Uterus (tissue), 4 donors: Measurements from ENCODE around the gene PLK5. TPM values are rescaled to one million over a fixed set of nuclear protein-coding genes. Genes with fewer than 3 reads are reported as not detected.

Experiments
- DNase-seq, 2 donors: peaks; one replicate each; pipeline ENCODE4 v3.0.0-alpha.2; 2019 to 2020
- H3K27ac ChIP-seq, 2 donors: fragments of 200-600 bp; sonication (generic); 1 replicate in 1 of 2; 2 replicates in 1 of 2; pipeline ENCODE4 v1.5.1; 2016 to 2018
- H3K27me3 ChIP-seq, 2 donors: fragments of 200-600 bp; sonication (generic); one replicate each; pipeline ENCODE4 v1.5.1; 2018 to 2019; ENCODE audit warnings: control low read depth in 1 of 2
- H3K36me3 ChIP-seq, 2 donors: fragments of 200-600 bp; sonication (generic); one replicate each; pipeline ENCODE4 v1.5.1; 2019; ENCODE audit warnings: control low read depth in 1 of 2
- H3K4me1 ChIP-seq, 2 donors: fragments of 200-600 bp; sonication (generic); one replicate each; pipeline ENCODE4 v1.5.1; 2018 to 2019; ENCODE audit warnings: control low read depth in 1 of 2
- H3K4me3 ChIP-seq, 2 donors: fragments of 200-600 bp; sonication (generic); 1 replicate in 1 of 2; 2 replicates in 1 of 2; pipeline ENCODE4 v1.5.1; 2018 to 2019; ENCODE audit warnings: mild to moderate bottlenecking in 1 of 2
- H3K9me3 ChIP-seq, 2 donors: fragments of 200-600 bp; sonication (generic); one replicate each; pipeline ENCODE4 v1.5.1; 2019; ENCODE audit warnings: control low read depth in 1 of 2
- CTCF ChIP-seq, 4 experiments: fragments of 200-600 bp in 2 of 4; fragments of 450-650 bp in 2 of 4; sonication (generic) in 2 of 4; IDR thresholded peaks; one replicate each; pipeline ENCODE4 v1.5.1; 2016 to 2019; ENCODE audit warnings: antibody characterized with exemption in 4 of 4, mild to moderate bottlenecking in 2 of 4, moderate library complexity in 1 of 4
- POLR2A ChIP-seq, 2 donors: fragments of 450-650 bp; IDR thresholded peaks; one replicate each; pipeline ENCODE4 v1.6.1; 2016; ENCODE audit warnings: antibody characterized with exemption in 2 of 2, mild to moderate bottlenecking in 1 of 2, moderate library complexity in 1 of 2
- intact Hi-C: fragments of 100-400 bp; cut with DNase I; formaldehyde crosslinking; loops from one replicate; pipeline ENCODE4 v1.15.1; 2023; ENCODE audit warnings: low total_unique reads
- total RNA-seq, 4 donors: library from RNA; depleted of rRNA in 3 of 4; stranded (reverse); fragments of >200 nt in 3 of 4; gene quantifications; one replicate each; pipeline versions ENCODE4 v1.1.0 to v1.2.4, GENCODE V29; 2014 to 2023
- donor health status: DM: yes; HTN: yes; CAD: no.

Gene PLK5
- total RNA-seq, 4 donors from 2014 or later = 0.21 to 2.7 TPM; not detected in 2

DNA sequence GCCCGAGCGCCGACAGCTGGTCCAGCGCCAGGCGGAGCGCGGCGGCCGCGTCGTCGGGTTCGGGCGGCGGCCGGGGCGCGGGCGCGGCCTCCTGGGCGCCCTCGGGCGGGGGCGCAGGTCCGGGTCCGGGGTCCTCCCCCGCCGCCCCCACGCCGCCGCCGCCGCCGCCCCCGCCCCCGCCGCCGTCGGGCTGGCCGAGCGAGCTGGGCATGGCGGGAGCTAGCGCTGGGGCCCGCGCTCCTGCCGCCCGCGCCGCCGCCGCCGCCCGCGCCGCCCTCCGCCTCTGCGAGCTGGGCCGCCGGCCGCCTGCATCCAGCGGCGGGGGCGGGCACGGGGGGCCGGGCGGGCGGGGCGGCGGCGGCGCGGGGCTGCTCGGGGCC is 44.0 kb downstream of the PLK5 start:
- no peaks in the 10 kb centered on the region for H3K27me3 ChIP-seq
- no peak overlapping the region for H3K4me3 ChIP-seq
- DNase-seq = no peak
- peak overlapping the region in 1 of 2 donors; percentile 75 for H3K27ac ChIP-seq
- no peaks in the 10 kb centered on the region for H3K9me3 ChIP-seq
- H3K36me3 ChIP-seq = no peaks in the 10 kb centered on the region
- H3K4me1 ChIP-seq = peaks cover 0 to 15% of the 10 kb centered on the region in 2 donors
- no peak for TF ChIP-seq POLR2A (IDR thresholded peaks at IDR 0.05)
- no peak for TF ChIP-seq CTCF (IDR thresholded peaks at IDR 0.05)
- intact Hi-C loops = no loop called here

- H3K36me3 ChIP-seq = no peaks in the 10 kb centered on the region
- H3K9me3 ChIP-seq = no peaks in the 10 kb centered on the region
- TF ChIP-seq POLR2A (IDR thresholded peaks at IDR 0.05) (no peak), CTCF (IDR thresholded peaks at IDR 0.05) (no peak)
- intact Hi-C loops = no loop called here
- peak within 1 kb of the TSS; percentile 41 to 84 for H3K4me3 ChIP-seq
- peak; percentile 67 to 75 for DNase-seq
- peaks cover 0 to 15% of the 10 kb centered on the region in 2 donors for H3K4me1 ChIP-seq
- H3K27me3 ChIP-seq = no peaks in the 10 kb centered on the region
- peak within 1 kb of the TSS; percentile 75 to 83 for H3K27ac ChIP-seq
Measured at GRCh38 chr19:1568320-1569019, 44.6 kb downstream of the PLK5 start, which contains the start of gene MEX3D. TSS of gene MEX3D (minus strand) at chr19:1568325. CDS start at chr19:1568058, 267 bp downstream.

DNA sequence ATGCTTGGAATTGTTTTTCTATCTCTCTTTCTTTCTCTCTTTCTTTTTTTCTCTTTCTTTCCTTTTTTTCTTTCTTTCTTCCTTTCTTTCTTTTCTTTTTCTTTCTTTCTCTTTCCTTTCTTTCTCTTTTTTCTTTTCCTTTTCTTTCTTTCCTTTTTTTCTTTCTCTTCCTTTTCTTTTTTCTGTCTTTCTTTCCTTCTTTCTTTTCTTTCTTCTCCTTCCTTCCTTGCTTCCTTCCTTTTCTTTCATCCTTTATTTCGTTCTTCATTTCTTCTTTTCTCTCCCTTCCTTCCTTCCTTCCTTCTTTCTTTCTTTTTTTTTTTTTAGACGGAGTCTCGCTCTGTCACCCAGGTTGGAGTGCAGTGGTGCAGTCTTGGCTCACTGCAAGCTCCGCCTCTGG is 46.1 kb downstream of the PLK5 start:
- Histone ChIP-seq H3K9me3 (no peaks in the 10 kb centered on the region), H3K27ac (no peak overlapping the region), H3K4me3 (no peak overlapping the region), H3K27me3 (no peaks in the 10 kb centered on the region), H3K4me1 (peaks cover 0 to 15% of the 10 kb centered on the region in 2 donors), H3K36me3 (no peaks in the 10 kb centered on the region)
- DNase-seq = no peak
- TF ChIP-seq CTCF (IDR thresholded peaks at IDR 0.05) (no peak), POLR2A (IDR thresholded peaks at IDR 0.05) (no peak)
- intact Hi-C loops = no loop called here

DNA sequence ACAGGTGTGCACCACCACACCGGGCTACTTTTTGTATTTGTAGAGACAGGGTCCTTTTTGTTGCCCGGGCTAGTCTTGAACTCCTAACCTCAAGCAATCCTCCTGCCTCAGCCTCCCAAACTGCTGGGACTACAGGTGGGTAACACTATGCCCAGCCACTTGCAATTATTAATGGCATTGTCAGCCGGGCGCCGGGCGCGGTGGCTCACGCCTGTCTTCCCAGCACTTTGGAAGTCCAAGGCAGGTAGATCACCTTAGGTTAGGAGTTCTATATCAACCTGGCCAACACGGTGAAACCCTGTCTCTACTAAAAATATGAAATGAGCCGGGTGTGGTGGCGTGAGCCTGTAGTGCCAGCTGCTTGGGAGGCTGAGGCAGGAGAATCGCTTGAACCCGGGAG is 47.0 kb downstream of the PLK5 start:
- no peak for DNase-seq
- H3K36me3 ChIP-seq = no peaks in the 10 kb centered on the region
- H3K27ac ChIP-seq = no peak overlapping the region
- intact Hi-C loops = no loop called here
- H3K27me3 ChIP-seq = no peaks in the 10 kb centered on the region
- peaks cover 0 to 10% of the 10 kb centered on the region in 2 donors for H3K4me1 ChIP-seq
- TF ChIP-seq POLR2A (IDR thresholded peaks at IDR 0.05) (no peak), CTCF (IDR thresholded peaks at IDR 0.05) (no peak)
- H3K4me3 ChIP-seq = no peak overlapping the region
- H3K9me3 ChIP-seq = no peaks in the 10 kb centered on the region

GRCh38 chr19:1571358-1571757 is 47.5 kb downstream of the PLK5 start:
- Histone ChIP-seq H3K9me3 (no peaks in the 10 kb centered on the region), H3K4me1 (peaks cover 0 to 7% of the 10 kb centered on the region in 2 donors), H3K36me3 (no peaks in the 10 kb centered on the region), H3K27me3 (no peaks in the 10 kb centered on the region), H3K27ac (no peak overlapping the region), H3K4me3 (no peak overlapping the region)
- DNase-seq = no peak
- TF ChIP-seq POLR2A (IDR thresholded peaks at IDR 0.05) (no peak), CTCF (IDR thresholded peaks at IDR 0.05) (no peak)
- intact Hi-C loops = no loop called here
